Colon (tissue), 2 donors: Measurements from ENCODE around the gene DMD.
A peak's percentile ranks its signal among the peaks of the same experiment; 100 is the strongest.
"Not testable (repeated sequence)": the region's sequence is repeated elsewhere in the genome, so short reads cannot be mapped to it uniquely, and the experiment has no call there.

Experiments
- FAIRE-seq: peaks from 2 replicates; lab custom pipeline; 2012; peaks lifted over from hg19 to GRCh38; lab: Jason Lieb, UNC
- donor health status: control.
- donor health status: control.

The DMD gene

DNA sequence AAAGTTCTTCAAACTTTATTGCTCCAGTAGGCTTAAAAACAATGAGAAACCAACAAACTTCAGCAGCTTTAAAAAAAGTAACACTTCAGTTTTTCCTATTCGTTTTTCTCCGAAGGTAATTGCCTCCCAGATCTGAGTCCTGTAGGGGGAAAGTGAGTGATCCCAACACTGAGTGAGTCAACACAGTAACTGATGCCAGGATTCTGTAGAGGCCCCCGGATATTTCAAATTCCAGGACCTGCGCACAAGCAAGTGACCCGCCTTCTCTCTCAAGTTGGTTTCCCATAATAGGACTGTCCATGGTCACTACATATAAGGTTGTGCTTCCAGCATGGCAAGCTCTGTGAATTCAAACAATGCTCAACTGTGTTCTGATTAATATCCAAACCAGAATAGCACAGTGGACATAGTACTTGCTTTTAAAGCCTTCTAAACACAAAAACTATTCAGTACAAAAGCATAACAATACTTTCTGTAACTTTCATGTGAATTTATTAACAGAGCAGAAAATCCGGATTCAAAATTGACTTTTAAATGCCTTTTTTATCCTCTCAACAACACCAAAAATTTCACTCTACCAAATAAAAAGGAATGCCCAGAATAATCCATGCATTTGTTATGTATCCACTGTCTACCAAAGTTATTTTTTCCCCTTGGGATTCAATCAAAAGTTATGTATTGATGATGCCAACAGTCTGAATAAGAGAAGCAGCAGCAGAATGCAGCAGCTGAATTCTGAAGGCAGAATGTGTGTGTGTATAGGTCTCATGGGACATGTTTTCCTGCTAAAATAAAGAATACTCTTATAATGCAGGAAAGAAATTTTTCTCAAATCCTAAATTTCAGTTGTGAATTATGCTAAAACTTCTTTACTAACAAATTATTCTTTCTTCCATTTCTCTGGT, at the start of gene DMD:
Gene DMD (minus strand): TSS at position 194 of the 905 bp plus-strand sequence. CDS start 237 bp downstream, outside the sequence.
- no peak for FAIRE-seq

DNA sequence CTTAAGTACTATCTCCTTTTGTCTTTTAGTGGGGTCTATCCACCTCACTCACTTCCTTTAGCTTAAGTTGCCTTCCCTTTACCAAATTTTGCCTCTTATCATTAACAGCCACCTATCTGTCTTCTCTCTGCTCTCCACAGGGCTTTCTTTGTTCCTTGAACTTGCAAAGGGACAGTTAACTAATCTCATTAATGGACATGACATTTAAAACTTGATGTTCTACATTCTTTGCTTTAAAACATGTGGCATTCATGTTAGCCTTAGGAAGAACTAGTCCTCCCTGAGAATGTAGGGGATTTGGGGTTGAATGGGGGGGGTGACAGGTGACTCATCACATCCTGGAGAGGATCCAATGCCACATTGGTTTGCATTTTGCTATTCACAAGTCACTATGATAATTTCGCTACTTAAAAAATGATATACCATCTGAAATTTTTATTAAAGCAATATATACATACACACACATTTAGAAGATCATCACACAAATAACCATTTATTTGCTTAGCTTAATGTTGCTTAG, 41.0 kb upstream of the DMD start:
- no peak for FAIRE-seq

DNA sequence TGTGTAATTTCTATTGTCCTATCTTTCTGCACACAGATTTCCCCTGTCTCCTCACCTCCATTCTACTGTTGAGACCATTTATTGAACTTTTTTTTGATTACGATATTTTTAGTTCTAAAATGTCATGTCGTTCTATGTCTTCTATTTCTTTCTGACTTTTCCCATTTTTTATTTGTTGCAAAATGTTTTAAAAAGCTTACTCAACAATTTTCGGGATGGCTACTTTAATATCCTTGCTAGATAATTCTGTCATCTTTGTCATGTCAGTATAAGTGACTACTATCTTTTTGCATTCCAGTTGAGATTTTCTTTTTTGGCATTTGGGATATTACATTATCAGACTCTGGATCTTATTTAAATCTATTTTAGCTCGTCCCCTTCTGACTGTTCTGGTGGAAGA, 7.5 kb upstream of the DMD start:
- FAIRE-seq = no peak

DNA sequence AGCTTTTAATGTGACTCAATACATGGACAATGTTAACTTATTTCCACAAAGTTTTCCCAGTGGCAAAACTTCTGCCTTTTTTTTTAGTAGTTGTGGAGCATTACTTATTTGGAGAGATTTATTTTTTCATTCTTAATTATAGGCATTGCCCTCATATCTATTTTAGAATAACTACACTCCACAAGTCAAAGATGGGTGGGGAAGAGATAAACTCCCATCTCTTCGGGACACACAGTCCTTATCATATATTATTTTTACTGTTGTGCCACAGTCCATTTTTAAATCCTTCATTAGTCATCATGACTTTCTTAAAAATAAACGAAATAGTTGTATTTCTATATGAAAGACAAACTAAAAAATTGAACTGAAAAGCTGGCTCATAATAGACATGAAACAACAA, 1.2 kb downstream of the DMD start:
- FAIRE-seq = no peak

DNA sequence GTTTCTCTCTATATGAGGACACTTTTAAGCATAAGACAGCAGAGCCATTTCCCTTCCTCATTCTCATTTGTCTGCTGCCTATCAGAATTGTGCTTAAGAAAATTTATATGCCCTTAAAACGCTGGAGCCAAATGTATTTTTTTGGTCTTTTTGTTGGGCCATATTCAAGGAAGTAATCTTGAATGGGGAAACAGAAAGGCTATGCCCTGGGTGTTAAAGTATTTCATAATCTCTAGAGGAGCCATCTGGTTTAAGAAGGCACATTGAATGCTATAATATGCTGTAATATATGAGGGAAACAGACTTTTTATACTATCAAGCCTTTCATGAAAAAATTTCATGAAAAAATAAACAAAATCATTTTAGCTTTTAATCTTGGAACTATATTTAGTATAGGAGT, 4.3 kb downstream of the DMD start:
- FAIRE-seq = no peak

DNA sequence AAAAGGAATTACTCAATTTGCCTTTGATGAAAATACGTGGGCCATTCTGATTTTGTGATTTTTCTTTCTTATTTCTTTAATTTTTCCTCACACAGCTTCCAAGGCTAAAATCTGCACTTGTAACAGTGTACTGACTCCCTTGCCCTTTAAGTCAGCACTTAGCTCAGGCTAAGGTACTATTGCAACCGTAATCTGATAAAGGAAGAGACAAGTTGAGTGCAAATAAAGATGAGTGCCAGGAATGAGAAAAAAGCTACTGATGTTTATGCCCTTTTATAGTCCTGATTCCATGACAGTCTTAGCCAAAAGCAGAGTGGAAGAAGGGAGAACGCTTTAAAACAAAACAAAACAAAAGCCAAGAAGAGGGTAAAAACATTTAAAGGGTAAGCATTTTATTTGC, 6.0 kb downstream of the DMD start:
- FAIRE-seq = no peak

GRCh38 chrX:33204889-33205288, 6.5 kb downstream of the DMD start:
- FAIRE-seq = no peak

DNA sequence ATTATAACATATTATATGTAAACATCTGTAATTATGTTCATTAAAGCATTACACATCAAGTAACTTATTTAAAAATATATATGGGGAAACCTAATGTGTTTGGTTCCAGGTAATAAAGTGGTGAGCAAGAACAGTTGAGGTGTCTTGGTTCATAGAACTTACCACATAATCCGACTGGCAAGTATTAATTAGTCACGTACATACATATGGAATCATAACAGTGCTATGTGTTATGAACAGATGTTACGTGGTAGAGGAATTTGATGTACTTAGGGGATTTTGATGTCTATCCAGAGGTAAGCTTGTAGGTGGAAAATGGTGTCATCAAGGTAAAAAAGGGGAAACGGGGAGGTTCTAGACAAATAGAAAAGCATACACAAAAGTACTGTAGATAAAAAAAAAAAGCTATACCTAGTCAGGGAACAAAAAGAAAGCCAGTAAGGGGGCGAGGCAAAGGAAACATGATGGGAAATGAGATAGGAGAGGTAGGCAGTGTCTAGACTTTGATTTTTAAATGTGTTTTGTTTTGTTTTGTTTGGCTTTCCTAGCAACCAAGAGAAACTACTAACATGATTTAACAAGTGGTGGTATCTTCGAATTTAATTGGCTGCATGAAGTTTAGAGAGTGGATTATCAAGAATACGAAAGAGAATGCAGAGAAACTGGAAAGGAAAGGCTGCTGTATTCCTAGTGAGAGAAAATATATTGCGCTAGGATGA, 12.6 kb downstream of the DMD start:
- no peak for FAIRE-seq

DNA sequence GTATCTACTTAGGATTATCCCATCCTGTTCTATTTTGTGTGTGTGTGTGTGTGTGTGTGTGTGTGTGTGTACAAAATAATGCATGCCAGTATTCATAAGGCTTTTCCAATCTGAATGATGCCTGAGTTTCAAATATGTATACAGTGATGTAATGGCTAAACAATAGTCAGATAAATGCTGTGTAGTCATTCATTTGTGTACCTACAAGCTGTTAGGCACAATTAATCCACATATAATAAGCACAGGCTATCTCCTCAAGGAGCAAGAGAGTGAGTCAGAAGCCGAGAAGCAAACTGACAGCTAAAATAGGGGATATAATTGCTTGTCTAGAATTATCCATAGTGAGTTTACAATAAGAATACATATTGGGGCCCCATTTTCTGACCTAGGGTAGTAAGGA, 15.7 kb downstream of the DMD start:
- FAIRE-seq = no peak

DNA sequence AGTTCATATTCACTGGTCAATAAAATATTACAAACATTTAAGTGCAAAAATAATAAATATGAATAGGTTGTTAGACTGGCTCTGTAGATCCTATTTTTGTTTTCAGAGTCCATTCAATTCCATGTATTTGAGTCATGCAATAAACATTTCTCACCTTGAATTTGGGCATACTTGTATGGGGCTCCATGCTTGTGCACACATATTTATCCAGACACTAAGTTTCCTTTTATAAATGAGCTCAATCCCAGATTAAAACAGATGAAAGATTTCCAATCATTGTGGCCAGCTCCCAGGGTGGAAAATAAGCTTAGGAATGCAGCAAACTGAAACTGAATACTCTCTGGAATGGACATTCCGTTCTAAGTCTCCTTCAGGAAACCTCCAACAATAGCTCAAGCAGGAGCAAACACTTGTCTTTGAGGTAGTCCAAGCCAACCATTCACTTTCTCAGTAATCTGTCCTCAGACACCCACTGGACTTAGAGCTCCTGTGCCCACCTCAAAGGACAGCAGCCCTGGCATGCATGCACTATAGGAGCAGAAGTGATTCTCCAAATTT, 16.4 kb downstream of the DMD start:
- no peak for FAIRE-seq

DNA sequence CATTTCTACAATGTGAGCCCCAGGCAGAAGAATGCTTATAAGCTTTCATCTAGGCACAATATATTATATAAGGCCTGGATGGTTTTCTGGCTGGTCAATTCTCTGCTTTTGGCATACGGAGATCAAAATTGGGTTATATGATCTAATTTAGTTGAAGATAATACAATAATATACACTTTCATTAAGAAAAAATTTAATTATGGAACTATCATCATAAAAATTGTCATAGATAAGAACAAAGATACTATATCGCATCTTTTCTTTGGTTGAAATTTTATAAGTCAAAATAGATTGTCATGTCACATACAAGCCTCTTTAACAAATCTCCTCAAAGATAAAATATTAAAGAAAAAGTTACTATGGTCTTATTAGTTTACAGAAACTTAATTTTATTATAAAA, 17.1 kb downstream of the DMD start:
- no peak for FAIRE-seq

- FAIRE-seq = no peak
Observed at GRCh38 chrX:33190016-33190415, 21.3 kb downstream of the DMD start.

DNA sequence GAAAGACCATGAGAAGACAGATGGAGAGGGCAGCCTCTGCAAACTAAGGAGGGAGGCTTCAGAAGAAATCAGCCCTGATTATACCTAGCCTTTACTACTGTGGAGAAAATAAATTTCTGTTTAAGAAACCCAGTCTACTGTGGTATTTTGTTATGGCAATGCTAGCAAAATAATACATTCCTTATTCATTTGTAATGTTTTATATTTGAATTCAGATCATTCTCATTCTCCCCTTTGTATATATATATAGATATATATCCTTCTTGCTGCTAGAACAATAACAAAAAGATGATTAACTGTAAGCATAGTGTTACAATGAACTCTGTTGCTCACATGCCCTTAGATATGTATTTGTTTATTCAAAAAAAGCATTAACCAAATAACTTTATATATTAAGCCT, 22.5 kb downstream of the DMD start:
- peak; percentile 24 for FAIRE-seq

- FAIRE-seq = peak; percentile 45
Observed at GRCh38 chrX:33188286-33188685, 23.1 kb downstream of the DMD start.

DNA sequence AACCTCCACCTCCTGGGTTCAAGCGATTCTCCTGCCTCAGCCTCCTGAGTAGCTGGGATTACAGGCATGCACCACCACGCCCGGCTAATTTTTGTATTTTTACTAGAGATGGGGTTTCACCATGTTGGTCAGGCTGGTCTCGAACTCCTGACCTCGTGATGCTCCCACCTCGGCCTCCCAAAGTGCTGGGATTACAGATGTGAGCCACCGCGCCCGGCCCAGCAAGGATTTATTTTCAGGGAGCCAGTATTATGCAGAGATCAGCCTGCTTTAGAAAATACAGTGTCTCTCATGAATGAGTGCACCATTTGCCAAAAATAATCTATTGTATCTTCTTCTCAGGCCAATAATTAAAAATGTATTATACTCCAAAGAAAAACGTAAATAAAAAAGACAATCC, 26.5 kb downstream of the DMD start:
- not testable (repeated sequence) for FAIRE-seq

GRCh38 chrX:33183361-33183760, 28.0 kb downstream of the DMD start:
- FAIRE-seq = no peak

DNA sequence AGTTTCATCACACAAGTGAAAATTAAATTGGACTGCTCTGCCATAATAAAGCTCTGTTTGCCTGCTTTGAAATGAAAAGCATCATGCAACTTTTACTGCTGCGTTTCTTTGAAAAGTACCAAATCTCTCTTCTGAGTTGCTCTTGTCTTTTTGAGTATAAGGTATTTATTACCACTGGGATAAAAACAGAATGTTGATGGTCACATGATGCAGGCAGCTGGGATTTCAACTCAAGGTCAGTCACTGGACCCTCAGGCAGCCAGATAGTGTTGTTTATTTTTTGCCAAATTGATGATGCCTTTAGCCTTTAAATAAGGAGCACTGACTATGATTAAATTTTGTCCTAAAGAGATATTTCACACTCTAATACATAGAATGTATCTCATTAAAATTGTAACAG, 32.7 kb downstream of the DMD start:
- no peak for FAIRE-seq

- FAIRE-seq = no peak
Observed at GRCh38 chrX:33178218-33178617, 33.1 kb downstream of the DMD start.

DNA sequence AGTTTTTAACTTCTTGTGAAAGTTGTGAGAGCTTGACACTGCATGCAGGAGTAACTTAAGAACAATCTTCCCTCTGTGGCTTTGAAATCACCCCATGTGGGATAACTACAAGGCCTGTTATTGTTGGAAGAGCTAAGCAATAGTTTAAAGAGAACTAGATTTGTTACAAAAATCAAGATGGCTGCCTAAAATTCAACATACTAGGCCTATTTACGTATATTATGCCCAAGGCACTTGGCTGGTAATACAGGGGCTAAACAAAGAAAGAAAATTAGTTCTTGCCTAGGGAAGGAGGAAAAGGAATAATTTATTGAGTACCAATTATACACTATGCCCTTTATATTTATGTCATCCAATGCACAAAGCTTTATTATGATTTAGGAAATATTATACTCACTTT, 36.1 kb downstream of the DMD start:
- FAIRE-seq = no peak

DNA sequence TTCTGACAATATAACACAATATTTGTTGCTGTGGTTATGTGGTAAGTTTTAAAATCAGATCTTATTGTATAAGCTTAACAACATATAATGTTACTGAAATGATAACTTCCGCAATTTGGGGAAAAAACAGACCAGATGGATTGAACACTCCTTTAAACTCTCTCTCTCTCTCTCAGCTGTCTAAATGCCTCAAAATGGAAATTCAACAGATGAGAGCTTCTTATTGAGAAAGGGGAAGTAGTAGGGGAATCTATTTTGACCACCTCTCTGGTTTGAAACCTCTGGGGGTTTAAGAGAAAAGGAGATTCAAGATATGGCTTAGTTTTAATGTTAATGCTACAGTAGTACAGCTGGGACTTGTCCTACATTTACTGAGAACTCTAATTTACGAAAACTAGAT, 40.3 kb downstream of the DMD start:
- no peak for FAIRE-seq

DNA sequence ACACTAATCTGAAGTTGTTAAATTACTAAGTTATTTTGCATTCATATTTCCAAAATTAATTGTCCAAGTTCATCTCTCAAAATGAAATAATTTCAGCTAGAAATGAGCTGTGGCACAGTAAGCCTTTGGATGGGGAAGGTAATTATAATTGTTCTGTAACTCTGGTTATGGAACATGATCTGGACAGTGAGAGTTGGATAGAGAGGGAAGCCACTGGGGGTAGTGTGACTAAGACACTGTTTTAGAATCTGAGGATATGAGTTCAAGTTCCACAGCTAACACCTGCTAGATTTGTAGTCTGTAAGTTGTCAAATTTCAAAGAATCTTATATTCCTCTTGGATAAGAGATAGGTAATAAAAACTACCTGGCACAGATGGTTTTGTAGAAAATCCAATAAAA, 49.5 kb downstream of the DMD start:
- FAIRE-seq = no peak

DNA sequence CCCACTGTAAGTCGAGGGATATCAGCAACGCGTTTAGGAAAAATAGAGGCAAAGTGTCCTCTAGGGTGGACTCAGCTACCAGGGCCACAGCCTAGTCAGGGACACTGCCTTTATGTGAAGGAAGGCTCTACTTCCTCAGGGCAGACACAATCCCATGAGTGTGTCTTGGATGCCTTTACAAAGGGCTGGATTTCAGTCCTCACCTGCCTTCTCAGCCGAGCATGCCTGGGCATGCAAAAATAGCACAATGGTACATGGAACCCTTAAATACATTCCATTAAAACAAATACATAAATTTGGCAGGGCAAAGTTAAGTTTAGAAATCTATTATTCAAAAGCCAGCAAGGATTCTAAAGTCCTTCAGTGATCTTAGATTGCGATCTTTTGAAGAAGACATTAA, 51.1 kb downstream of the DMD start:
- FAIRE-seq = no peak

DNA sequence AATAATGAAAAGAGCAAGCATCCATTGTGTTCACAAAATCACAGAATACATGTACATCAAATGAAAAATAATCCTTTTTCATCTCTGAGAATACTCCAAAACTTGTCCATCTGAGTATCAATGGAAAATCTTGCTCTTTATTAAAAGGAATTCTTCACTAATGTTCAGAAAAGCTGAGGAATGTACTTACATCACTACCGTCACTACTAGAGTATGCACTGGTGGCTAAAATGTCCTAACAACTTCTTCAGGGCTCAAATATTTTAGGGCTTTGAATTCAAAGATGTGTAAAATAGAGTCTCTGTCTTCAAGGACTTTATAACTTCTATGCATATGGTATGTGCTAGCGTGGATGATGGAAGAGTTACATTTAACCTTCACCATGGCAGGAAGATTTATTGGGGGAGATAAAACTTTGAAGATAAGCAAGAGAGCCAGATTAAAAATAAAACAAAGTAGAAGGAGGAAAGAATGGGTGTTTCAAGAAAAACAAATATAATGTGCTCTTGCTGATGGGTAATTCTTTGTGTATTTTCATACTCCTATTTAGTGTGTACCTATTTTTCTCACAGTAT, 55.1 kb downstream of the DMD start:
- no peak for FAIRE-seq
